GM06990 (cell line): ENCODE data around the gene MOGAT1.

ENCODE experiments used
- DNase-seq: peaks from one replicate; pipeline ENCODE4 v3.0.0-alpha.2; 2011; ENCODE audit not compliant: insufficient read length; ENCODE audit errors: extremely low read depth
- H3K27me3 ChIP-seq: replicated peaks from 2 replicates; pipeline ENCODE4 v1.6.0; 2011; ENCODE audit warnings: low read length; ENCODE audit not compliant: control insufficient read depth, insufficient read depth
- H3K36me3 ChIP-seq: 2 replicates; pipeline ENCODE4 v1.5.1; 2011; ENCODE audit warnings: low read length; ENCODE audit not compliant: control insufficient read depth, insufficient read depth
- H3K4me3 ChIP-seq: replicated peaks from 2 replicates; pipeline ENCODE4 v1.5.1; 2011; ENCODE audit warnings: low read depth, mild to moderate bottlenecking, control low read depth, low read length
- CTCF ChIP-seq: IDR thresholded peaks from 2 replicates; pipeline ENCODE4 v1.5.1; 2011; ENCODE audit warnings: low read length, control low read depth, mild to moderate bottlenecking, inconsistent platforms; ENCODE audit not compliant: insufficient read depth, poor library complexity, severe bottlenecking

Gene MOGAT1

GRCh38 chr2:222739939-222740338 is 68.5 kb downstream of the MOGAT1 start:
- Histone ChIP-seq H3K27me3 (no peaks in the 10 kb centered on the region), H3K4me3 (no peak overlapping the region), H3K36me3 (no peaks in the 10 kb centered on the region)
- DNase-seq: no peak
- TF ChIP-seq CTCF: no peak

GRCh38 chr2:222743251-222743812 is 71.9 kb downstream of the MOGAT1 start:
- Histone ChIP-seq H3K27me3 (no peaks in the 10 kb centered on the region), H3K36me3 (no peaks in the 10 kb centered on the region), H3K4me3 (no peak overlapping the region)
- DNase-seq: no peak
- TF ChIP-seq CTCF: no peak

GRCh38 chr2:222745836-222746559 is 74.5 kb downstream of the MOGAT1 start:
- DNase-seq: no peak
- no peak overlapping the region for H3K4me3 ChIP-seq
- no peak for TF ChIP-seq CTCF
- no peaks in the 10 kb centered on the region for H3K27me3 ChIP-seq
- H3K36me3 ChIP-seq: no peaks in the 10 kb centered on the region

GRCh38 chr2:222747526-222748160 is 76.2 kb downstream of the MOGAT1 start:
- TF ChIP-seq CTCF: no peak
- no peaks in the 10 kb centered on the region for H3K27me3 ChIP-seq

GRCh38 chr2:222750533-222750932 is 79.1 kb downstream of the MOGAT1 start:
- TF ChIP-seq CTCF: no peak
- H3K4me3 ChIP-seq: no peak overlapping the region
- DNase-seq: no peak
- no peaks in the 10 kb centered on the region for H3K27me3 ChIP-seq
- no peaks in the 10 kb centered on the region for H3K36me3 ChIP-seq

More at GRCh38 chr2:222747526-222748160, 76.2 kb downstream of the MOGAT1 start:
- Histone ChIP-seq H3K36me3 (no peaks in the 10 kb centered on the region), H3K4me3 (no peak overlapping the region)
- peak; percentile 36 for DNase-seq
